Stimulated activated effector memory CD8-positive, alpha-beta T cell treated with anti-CD3 and anti-CD28 coated beads, Interleukin-12 subunit alpha, Interleukin-12 subunit beta, amount 100 ng/mL, for 72 hours (primary cell): Measurements from ENCODE around the gene PSME1.
A peak's percentile ranks its signal among the peaks of the same experiment; 100 is the strongest.

Experiments
- ATAC-seq: fragments of 150-1000 bp; cut with Tn5 transposase; 2 replicates; pipeline ENCODE4 v1.10.0; 2021
- DNase-seq, 2 donors: peaks; one replicate each; pipeline ENCODE4 v3.0.0; 2021 to 2022; ENCODE audit warnings: low spot score in 2 of 2
- H3K27ac Mint-ChIP-seq: one replicate; pipeline ENCODE4 v1.8.0; 2022; ENCODE audit warnings: mild to moderate bottlenecking, mixed read lengths
- H3K36me3 Mint-ChIP-seq: one replicate; pipeline ENCODE4 v1.8.0; 2022; ENCODE audit warnings: mild to moderate bottlenecking, mixed read lengths
- H3K4me1 Mint-ChIP-seq: one replicate; pipeline ENCODE4 v1.8.0; 2022; ENCODE audit warnings: mixed read lengths
- H3K4me3 Mint-ChIP-seq: one replicate; pipeline ENCODE4 v1.8.0; 2022; ENCODE audit warnings: mild to moderate bottlenecking, mixed read lengths
- H3K9me3 Mint-ChIP-seq: one replicate; pipeline ENCODE4 v1.8.0; 2022; ENCODE audit warnings: mixed read lengths

The PSME1 gene

GRCh38 chr14:24160850-24161804 lies 25.1 kb downstream of the PSME1 start, which contains the start of gene IRF9:
TSS of gene IRF9 (plus strand) at chr14:24161265. CDS start at chr14:24162145, 880 bp downstream.
- ATAC-seq (peak; percentile 91), DNase-seq (peak; percentile 99 to 100)
- H3K27ac Mint-ChIP-seq = peak within 1 kb of the TSS; percentile 99
- H3K4me3 Mint-ChIP-seq = peak within 1 kb of the TSS; percentile 94
- no peaks in the 10 kb centered on the region for H3K9me3 Mint-ChIP-seq
- peaks cover 61% of the 10 kb centered on the region for H3K4me1 Mint-ChIP-seq
- peaks cover 100% of the 10 kb centered on the region for H3K36me3 Mint-ChIP-seq

- no peaks in the 10 kb centered on the region for H3K9me3 Mint-ChIP-seq
- ATAC-seq (no peak), DNase-seq (no peak)
- H3K27ac Mint-ChIP-seq = peak overlapping the region; percentile 99
- peak overlapping the region; percentile 94 for H3K4me3 Mint-ChIP-seq
- H3K4me1 Mint-ChIP-seq = peaks cover 70% of the 10 kb centered on the region
- peaks cover 100% of the 10 kb centered on the region for H3K36me3 Mint-ChIP-seq
Observed at GRCh38 chr14:24162093-24162492, 26.1 kb downstream of the PSME1 start.

- Mint-ChIP-seq H3K4me3 (peak overlapping the region; percentile 17), H3K27ac (peak overlapping the region; percentile 99), H3K36me3 (peaks cover 100% of the 10 kb centered on the region), H3K4me1 (peaks cover 82% of the 10 kb centered on the region), H3K9me3 (no peaks in the 10 kb centered on the region)
- ATAC-seq (no peak), DNase-seq (no peak)
Observed at GRCh38 chr14:24164518-24164991, 28.6 kb downstream of the PSME1 start.

GRCh38 chr14:24165785-24166184 lies 29.8 kb downstream of the PSME1 start:
- Mint-ChIP-seq H3K4me3 (no peak overlapping the region), H3K9me3 (no peaks in the 10 kb centered on the region), H3K27ac (peak overlapping the region; percentile 99), H3K36me3 (peaks cover 100% of the 10 kb centered on the region), H3K4me1 (peaks cover 72% of the 10 kb centered on the region)
- no peak for ATAC-seq
- no peak for DNase-seq

GRCh38 chr14:24167469-24168114 lies 31.6 kb downstream of the PSME1 start:
- ATAC-seq (no peak), DNase-seq (no peak)
- Mint-ChIP-seq H3K36me3 (peaks cover 92% of the 10 kb centered on the region), H3K27ac (peak overlapping the region; percentile 6), H3K4me1 (peaks cover 71% of the 10 kb centered on the region), H3K4me3 (no peak overlapping the region), H3K9me3 (no peaks in the 10 kb centered on the region)

GRCh38 chr14:24171422-24172260 lies 35.6 kb downstream of the PSME1 start, which contains the start of gene REC8:
TSS of gene REC8 (plus strand) at chr14:24172080. CDS start at chr14:24172553, 473 bp downstream.
- Mint-ChIP-seq H3K27ac (peak within 1 kb of the TSS; percentile 86), H3K9me3 (no peaks in the 10 kb centered on the region), H3K4me3 (peak within 1 kb of the TSS; percentile 84), H3K4me1 (peaks cover 52% of the 10 kb centered on the region), H3K36me3 (peaks cover 91% of the 10 kb centered on the region)
- DNase-seq = peak; percentile 43 to 89
- peak; percentile 87 for ATAC-seq

GRCh38 chr14:24172261-24172860 lies 36.4 kb downstream of the PSME1 start:
- no peak for ATAC-seq
- no peak for DNase-seq
- Mint-ChIP-seq H3K9me3 (no peaks in the 10 kb centered on the region), H3K27ac (peak overlapping the region; percentile 86), H3K4me1 (peaks cover 47% of the 10 kb centered on the region), H3K4me3 (peak overlapping the region; percentile 84), H3K36me3 (peaks cover 91% of the 10 kb centered on the region)

- peak overlapping the region; percentile 84 for H3K4me3 Mint-ChIP-seq
- no peaks in the 10 kb centered on the region for H3K9me3 Mint-ChIP-seq
- no peak for ATAC-seq
- no peak for DNase-seq
- H3K4me1 Mint-ChIP-seq = peaks cover 42% of the 10 kb centered on the region
- H3K27ac Mint-ChIP-seq = peak overlapping the region; percentile 64
- peaks cover 91% of the 10 kb centered on the region for H3K36me3 Mint-ChIP-seq
Observed at GRCh38 chr14:24172871-24173281, 36.9 kb downstream of the PSME1 start.

- ATAC-seq (no peak), DNase-seq (no peak)
- H3K4me3 Mint-ChIP-seq = no peak overlapping the region
- no peak overlapping the region for H3K27ac Mint-ChIP-seq
- peaks cover 91% of the 10 kb centered on the region for H3K36me3 Mint-ChIP-seq
- H3K9me3 Mint-ChIP-seq = no peaks in the 10 kb centered on the region
- H3K4me1 Mint-ChIP-seq = peaks cover 44% of the 10 kb centered on the region
Observed at GRCh38 chr14:24176599-24176998, 40.6 kb downstream of the PSME1 start.

GRCh38 chr14:24177041-24177825 lies 41.2 kb downstream of the PSME1 start:
- H3K27ac Mint-ChIP-seq = no peak overlapping the region
- H3K36me3 Mint-ChIP-seq = peaks cover 94% of the 10 kb centered on the region
- H3K9me3 Mint-ChIP-seq = no peaks in the 10 kb centered on the region
- no peak overlapping the region for H3K4me3 Mint-ChIP-seq
- no peak for DNase-seq
- peaks cover 39% of the 10 kb centered on the region for H3K4me1 Mint-ChIP-seq
- no peak for ATAC-seq

- Mint-ChIP-seq H3K4me3 (no peak overlapping the region), H3K9me3 (no peaks in the 10 kb centered on the region), H3K27ac (no peak overlapping the region), H3K4me1 (peaks cover 41% of the 10 kb centered on the region), H3K36me3 (peaks cover 98% of the 10 kb centered on the region)
- DNase-seq = no peak
- no peak for ATAC-seq
Observed at GRCh38 chr14:24177891-24178290, 41.9 kb downstream of the PSME1 start.

- H3K4me1 Mint-ChIP-seq = peaks cover 34% of the 10 kb centered on the region
- DNase-seq (no peak), ATAC-seq (no peak)
- no peak overlapping the region for H3K4me3 Mint-ChIP-seq
- H3K9me3 Mint-ChIP-seq = no peaks in the 10 kb centered on the region
- peak overlapping the region; percentile 85 for H3K27ac Mint-ChIP-seq
- peaks cover 98% of the 10 kb centered on the region for H3K36me3 Mint-ChIP-seq
Observed at GRCh38 chr14:24178399-24179178, 42.6 kb downstream of the PSME1 start.

- no peak for DNase-seq
- peaks cover 98% of the 10 kb centered on the region for H3K36me3 Mint-ChIP-seq
- peak; percentile 2 for ATAC-seq
- peaks cover 32% of the 10 kb centered on the region for H3K4me1 Mint-ChIP-seq
- no peaks in the 10 kb centered on the region for H3K9me3 Mint-ChIP-seq
- peak overlapping the region; percentile 85 for H3K27ac Mint-ChIP-seq
- H3K4me3 Mint-ChIP-seq = no peak overlapping the region
Observed at GRCh38 chr14:24179294-24179960, 43.4 kb downstream of the PSME1 start.
